H9 (cell line): ENCODE results near the gene BCAS3. TPM values are rescaled to one million over a fixed set of nuclear protein-coding genes. Genes with fewer than 3 reads are reported as not detected.

Experiments used
- DNase-seq: peaks from one replicate; pipeline ENCODE4 v3.0.0-alpha.2; 2017
- H2AFZ ChIP-seq: one replicate; pipeline ENCODE4 v1.6.1; 2013; ENCODE audit warnings: mild to moderate bottlenecking, low read length, control low read depth, moderate library complexity
- H2AK5ac ChIP-seq: 2 replicates; pipeline ENCODE4 v1.6.1; 2013; ENCODE audit warnings: low read length, control low read depth, mixed read lengths; ENCODE audit not compliant: insufficient read length
- H2BK120ac ChIP-seq: one replicate; pipeline ENCODE4 v1.6.1; 2013; ENCODE audit warnings: low read depth, mild to moderate bottlenecking, low read length, control low read depth, inconsistent platforms; ENCODE audit not compliant: poor library complexity, severe bottlenecking
- H2BK12ac ChIP-seq: 2 replicates; pipeline ENCODE4 v1.6.1; 2013; ENCODE audit warnings: low read length, control low read depth, mixed read lengths, low read depth; ENCODE audit not compliant: insufficient read length
- H2BK15ac ChIP-seq: 2 replicates; pipeline ENCODE4 v1.6.1; 2013; ENCODE audit warnings: low read depth, low read length, control low read depth
- H2BK20ac ChIP-seq: one replicate; pipeline ENCODE4 v1.6.1; 2013; ENCODE audit warnings: low read depth, mild to moderate bottlenecking, low read length, control low read depth, inconsistent platforms; ENCODE audit not compliant: poor library complexity, severe bottlenecking
- H2BK5ac ChIP-seq: 2 replicates; pipeline ENCODE4 v1.6.1; 2013; ENCODE audit warnings: low read length, control low read depth, mixed read lengths; ENCODE audit not compliant: insufficient read length
- H3K14ac ChIP-seq: 2 replicates; pipeline ENCODE4 v1.6.1; 2013; ENCODE audit warnings: low read length, control low read depth; ENCODE audit not compliant: insufficient read depth
- H3K18ac ChIP-seq: 2 replicates; pipeline ENCODE4 v1.6.1; 2013; ENCODE audit warnings: low read depth, mild to moderate bottlenecking, mixed read lengths, low read length, control low read depth; ENCODE audit not compliant: insufficient read length
- H3K23ac ChIP-seq: 2 replicates; pipeline ENCODE4 v1.6.1; 2013; ENCODE audit warnings: low read length, control low read depth, mixed read lengths, low read depth; ENCODE audit not compliant: insufficient read length
- H3K23me2 ChIP-seq: 2 replicates; pipeline ENCODE4 v1.6.1; 2013; ENCODE audit warnings: low read depth, mild to moderate bottlenecking, mixed read lengths, low read length, control low read depth; ENCODE audit not compliant: insufficient read length, poor library complexity, severe bottlenecking
- H3K27ac ChIP-seq: 2 replicates; pipeline ENCODE4 v1.5.1; 2013; ENCODE audit warnings: low read length, control low read depth, mixed read lengths, low read depth; ENCODE audit not compliant: insufficient read length
- H3K27me3 ChIP-seq: 2 replicates; pipeline ENCODE4 v1.6.1; 2013; ENCODE audit warnings: low read length, control low read depth, inconsistent platforms; ENCODE audit not compliant: insufficient read depth
- H3K4ac ChIP-seq: 2 replicates; pipeline ENCODE4 v1.6.1; 2013; ENCODE audit warnings: low read depth, mild to moderate bottlenecking, control low read depth, inconsistent platforms, low read length, moderate library complexity
- H3K4me1 ChIP-seq: 2 replicates; pipeline ENCODE4 v1.6.1; 2013; ENCODE audit warnings: low read length, control low read depth, inconsistent platforms; ENCODE audit not compliant: insufficient read depth
- H3K4me2 ChIP-seq: 2 replicates; pipeline ENCODE4 v1.6.1; 2013; ENCODE audit warnings: low read length, control low read depth, mixed read lengths; ENCODE audit not compliant: insufficient read length, insufficient read depth
- H3K56ac ChIP-seq: 2 replicates; pipeline ENCODE4 v1.6.1; 2013; ENCODE audit warnings: low read depth, mild to moderate bottlenecking, mixed read lengths, low read length, control low read depth; ENCODE audit not compliant: insufficient read length
- H3K79me1 ChIP-seq: 2 replicates; pipeline ENCODE4 v1.6.1; 2013; ENCODE audit warnings: low read depth, mild to moderate bottlenecking, moderate library complexity, low read length, control low read depth, inconsistent platforms; ENCODE audit not compliant: insufficient read depth, poor library complexity, severe bottlenecking
- H3K79me2 ChIP-seq: 2 replicates; pipeline ENCODE4 v1.6.1; 2013; ENCODE audit warnings: low read length, control low read depth, inconsistent platforms; ENCODE audit not compliant: insufficient read depth
- H3K9ac ChIP-seq: 2 replicates; pipeline ENCODE4 v1.6.1; 2013; ENCODE audit warnings: low read length, control low read depth, mixed read lengths; ENCODE audit not compliant: insufficient read length; ENCODE audit errors: extremely low read depth
- H3K9me3 ChIP-seq: one replicate; pipeline ENCODE4 v1.6.1; 2013; ENCODE audit warnings: low read depth, low read length, inconsistent platforms; ENCODE audit not compliant: control insufficient read depth
- H3T11ph ChIP-seq: one replicate; pipeline ENCODE4 v1.6.1; 2013; ENCODE audit warnings: mild to moderate bottlenecking, low read length, control low read depth, inconsistent platforms
- H4K20me1 ChIP-seq: one replicate; pipeline ENCODE4 v1.6.1; 2013; ENCODE audit not compliant: control insufficient read depth, insufficient read length, insufficient read depth
- H4K5ac ChIP-seq: 2 replicates; pipeline ENCODE4 v1.6.1; 2013; ENCODE audit warnings: low read depth, mild to moderate bottlenecking, mixed read lengths, low read length, control low read depth; ENCODE audit not compliant: insufficient read length
- H4K8ac ChIP-seq: replicated peaks from 2 replicates; pipeline ENCODE4 v1.6.1; 2013; ENCODE audit warnings: low read length, control low read depth, mixed read lengths, low read depth; ENCODE audit not compliant: insufficient read length
- H4K91ac ChIP-seq: 2 replicates; pipeline ENCODE4 v1.6.1; 2013; ENCODE audit warnings: low read depth, mild to moderate bottlenecking, moderate library complexity, mixed read lengths, low read length, control low read depth; ENCODE audit not compliant: insufficient read length
- H3K27ac Mint-ChIP-seq, 3 experiments: 2 replicates in 2 of 3; 3 replicates in 1 of 3; pipeline ENCODE4 v1.8.0; 2020 to 2021; ENCODE audit warnings: mixed read lengths in 3 of 3, mild to moderate bottlenecking in 1 of 3, moderate library complexity in 1 of 3
- H3K27me3 Mint-ChIP-seq: 2 replicates; pipeline ENCODE4 v1.8.0; 2021; ENCODE audit warnings: low read depth, mild to moderate bottlenecking, moderate library complexity, mixed read lengths
- H3K36me3 Mint-ChIP-seq, 3 experiments: 2 replicates in 2 of 3; 3 replicates in 1 of 3; pipeline ENCODE4 v1.8.0; 2020 to 2021; ENCODE audit warnings: low read depth in 3 of 3, mixed read lengths in 3 of 3; ENCODE audit not compliant: insufficient read depth in 1 of 3
- H3K4me1 Mint-ChIP-seq, 2 experiments: 2 replicates each; pipeline ENCODE4 v1.8.0; 2020; ENCODE audit warnings: mixed read lengths in 2 of 2
- H3K4me3 Mint-ChIP-seq, 2 experiments: 2 replicates in 1 of 2; 3 replicates in 1 of 2; pipeline ENCODE4 v1.8.0; 2020 to 2021; ENCODE audit warnings: mild to moderate bottlenecking in 2 of 2, mixed read lengths in 2 of 2, moderate library complexity in 1 of 2
- H3K9me3 Mint-ChIP-seq, 2 experiments: 2 replicates in 1 of 2; 3 replicates in 1 of 2; pipeline ENCODE4 v1.8.0; 2020; ENCODE audit warnings: mild to moderate bottlenecking in 2 of 2, mixed read lengths in 2 of 2, moderate library complexity in 1 of 2
- WGBS: extraction: QIAGEN DNeasy Blood & Tissue Kit; methylation state at CpG from one replicate; pipeline ENCODE4 v1.1.7; 2013; ENCODE audit warnings: missing lambda C conversion rate, low lambda C conversion rate, mixed read lengths; ENCODE audit not compliant: insufficient read length; ENCODE audit errors: extremely low coverage; 5-methylcytosine and 5-hydroxymethylcytosine counted together
- total RNA-seq: library from RNA; stranded (reverse); gene quantifications from 2 replicates; pipeline ENCODE4 v1.2.1, GENCODE V29; 2021
- TF ChIP-seq, protein P1 (sequence below): fragments of 200-600 bp; sonication (generic); conservative IDR thresholded peaks from 3 replicates; pipeline ENCODE4 v1.8.0; 2021; ENCODE audit warnings: antibody characterized with exemption, mild to moderate bottlenecking

The BCAS3 gene
- total RNA-seq, 1 experiment from 2014 or later: 22.4 TPM

DNA sequence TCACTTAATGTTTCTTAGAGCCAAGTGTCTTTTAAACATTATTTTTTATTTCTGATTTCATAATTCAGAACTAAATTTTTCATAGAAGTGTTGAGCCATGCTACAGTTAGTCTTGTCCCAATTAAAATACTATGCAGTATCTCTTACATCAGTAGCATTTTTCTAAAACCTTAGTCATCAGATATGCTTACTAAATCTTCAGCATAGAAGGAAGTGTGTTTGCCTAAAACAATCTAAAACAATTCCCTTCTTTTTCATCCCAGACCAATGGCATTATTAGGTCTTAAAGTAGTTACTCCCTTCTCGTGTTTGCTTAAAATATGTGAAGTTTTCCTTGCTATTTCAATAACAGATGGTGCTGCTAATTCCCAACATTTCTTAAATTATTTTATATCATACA, 13.6 kb upstream of the BCAS3 start:
- Histone ChIP-seq H3K4me1 (no peaks in the 10 kb centered on the region), H3K27me3 (no peaks in the 10 kb centered on the region), H3K79me2 (no peaks in the 10 kb centered on the region), H4K20me1 (no peaks in the 10 kb centered on the region), H3T11ph (no peak overlapping the region), H3K9me3 (no peaks in the 10 kb centered on the region), H3K4me2 (no peak overlapping the region), H4K8ac (no peak overlapping the region), H2BK120ac (no peak overlapping the region), H3K18ac (no peak overlapping the region), H3K9ac (no peak overlapping the region), H2AK5ac (no peak overlapping the region), H3K79me1 (no peaks in the 10 kb centered on the region), H4K91ac (no peak overlapping the region), H2BK15ac (no peak overlapping the region), H2BK5ac (no peak overlapping the region), H3K14ac (no peak overlapping the region), H3K23me2 (no peaks in the 10 kb centered on the region), H3K23ac (no peak overlapping the region), H3K4ac (no peak overlapping the region), H2BK20ac (no peak overlapping the region), H3K56ac (no peak overlapping the region), H4K5ac (no peak overlapping the region), H2AFZ (no peak overlapping the region), H2BK12ac (no peak overlapping the region), H3K27ac (no peak overlapping the region)
- TF ChIP-seq, protein P1, sequence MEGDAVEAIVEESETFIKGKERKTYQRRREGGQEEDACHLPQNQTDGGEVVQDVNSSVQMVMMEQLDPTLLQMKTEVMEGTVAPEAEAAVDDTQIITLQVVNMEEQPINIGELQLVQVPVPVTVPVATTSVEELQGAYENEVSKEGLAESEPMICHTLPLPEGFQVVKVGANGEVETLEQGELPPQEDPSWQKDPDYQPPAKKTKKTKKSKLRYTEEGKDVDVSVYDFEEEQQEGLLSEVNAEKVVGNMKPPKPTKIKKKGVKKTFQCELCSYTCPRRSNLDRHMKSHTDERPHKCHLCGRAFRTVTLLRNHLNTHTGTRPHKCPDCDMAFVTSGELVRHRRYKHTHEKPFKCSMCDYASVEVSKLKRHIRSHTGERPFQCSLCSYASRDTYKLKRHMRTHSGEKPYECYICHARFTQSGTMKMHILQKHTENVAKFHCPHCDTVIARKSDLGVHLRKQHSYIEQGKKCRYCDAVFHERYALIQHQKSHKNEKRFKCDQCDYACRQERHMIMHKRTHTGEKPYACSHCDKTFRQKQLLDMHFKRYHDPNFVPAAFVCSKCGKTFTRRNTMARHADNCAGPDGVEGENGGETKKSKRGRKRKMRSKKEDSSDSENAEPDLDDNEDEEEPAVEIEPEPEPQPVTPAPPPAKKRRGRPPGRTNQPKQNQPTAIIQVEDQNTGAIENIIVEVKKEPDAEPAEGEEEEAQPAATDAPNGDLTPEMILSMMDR: no peak
- Mint-ChIP-seq H3K4me3 (no peak overlapping the region), H3K9me3 (no peaks in the 10 kb centered on the region), H3K27me3 (no peaks in the 10 kb centered on the region), H3K36me3 (peaks cover 0 to 24% (median 10%) of the 10 kb centered on the region in 3 experiments; a peak in 5 of 7 replicates), H3K27ac (no peak overlapping the region), H3K4me1 (no peaks in the 10 kb centered on the region)
- no peak for DNase-seq
- no CpG with 5 or more reads among the region's 1 CpG for WGBS
